NCI-H146 treated with DMSO at 0.1 percent for 48 hours (cell line): ENCODE measurements around the gene IFT52.

Source experiments
- DNase-seq: peaks from one replicate; lab custom pipeline; 2025; ENCODE audit not compliant: unreplicated experiment; lab: John Stamatoyannopoulos, UW

Gene IFT52, protein sequence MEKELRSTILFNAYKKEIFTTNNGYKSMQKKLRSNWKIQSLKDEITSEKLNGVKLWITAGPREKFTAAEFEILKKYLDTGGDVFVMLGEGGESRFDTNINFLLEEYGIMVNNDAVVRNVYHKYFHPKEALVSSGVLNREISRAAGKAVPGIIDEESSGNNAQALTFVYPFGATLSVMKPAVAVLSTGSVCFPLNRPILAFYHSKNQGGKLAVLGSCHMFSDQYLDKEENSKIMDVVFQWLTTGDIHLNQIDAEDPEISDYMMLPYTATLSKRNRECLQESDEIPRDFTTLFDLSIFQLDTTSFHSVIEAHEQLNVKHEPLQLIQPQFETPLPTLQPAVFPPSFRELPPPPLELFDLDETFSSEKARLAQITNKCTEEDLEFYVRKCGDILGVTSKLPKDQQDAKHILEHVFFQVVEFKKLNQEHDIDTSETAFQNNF

DNA sequence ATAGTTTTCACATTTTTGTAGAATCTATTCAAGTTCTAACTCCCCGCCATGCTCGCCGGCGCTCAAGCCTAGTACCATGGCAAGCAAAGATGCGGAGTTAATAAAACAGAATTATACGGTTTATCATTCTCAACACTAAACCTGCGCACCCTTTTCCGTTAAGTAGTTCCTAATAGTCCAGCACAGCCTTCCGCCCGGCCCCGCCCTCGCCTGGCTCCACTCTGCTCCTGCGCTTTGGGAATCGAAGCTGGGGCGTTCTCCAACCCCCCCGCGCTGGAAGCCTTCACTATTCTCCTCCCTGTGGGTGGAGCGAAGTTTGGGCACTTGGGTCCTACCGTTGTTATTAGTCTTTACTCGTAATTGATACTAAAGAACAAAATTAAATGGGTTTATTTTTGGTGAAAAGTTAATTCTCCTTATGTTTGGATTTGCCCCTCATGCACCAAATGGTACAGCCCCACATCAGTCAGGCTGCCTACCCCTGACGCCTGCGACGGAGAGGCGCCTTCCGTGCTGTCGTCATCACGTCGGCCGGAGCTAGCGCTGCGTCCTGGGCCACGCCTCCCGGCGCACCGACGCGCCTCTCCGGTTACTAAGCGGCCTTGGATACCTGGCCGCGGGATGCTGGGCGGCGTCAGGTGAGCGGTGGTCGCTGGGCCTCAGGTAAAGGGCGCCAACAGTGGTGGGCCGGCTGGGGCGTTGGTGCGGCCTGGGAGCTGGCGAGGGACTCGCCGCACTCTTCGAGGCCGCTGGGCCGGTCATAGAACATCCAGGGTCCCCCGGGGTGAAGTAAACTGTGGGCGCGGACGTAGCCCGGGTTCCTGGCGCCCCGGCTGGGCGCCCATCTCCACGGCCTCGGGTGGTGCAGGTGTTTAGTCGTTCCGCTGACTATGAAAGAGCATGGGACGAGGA lies at the start of gene IFT52:
Gene IFT52, plus strand, starts transcription at position 546 of the 912 bp plus-strand sequence. CDS start 3,762 bp downstream, outside the sequence.
- peak; percentile 96 for DNase-seq

DNA sequence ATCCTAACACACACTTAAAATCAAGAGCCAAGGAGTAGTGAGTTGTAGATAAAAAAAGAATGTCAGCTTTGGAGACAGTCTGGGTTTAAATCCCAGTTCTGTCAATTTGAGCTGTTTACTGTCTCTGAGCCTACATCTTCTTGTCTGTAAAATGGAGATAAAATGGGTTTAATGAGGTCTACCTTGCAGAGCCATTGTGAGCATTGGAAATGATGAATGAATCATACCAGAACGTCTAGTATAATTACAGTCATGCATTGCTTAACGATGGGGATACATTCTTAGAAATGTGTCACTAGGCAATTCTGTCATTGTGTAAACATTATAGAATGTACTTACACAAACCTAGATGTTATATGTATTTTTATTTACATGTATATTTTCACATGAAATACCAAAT lies 49.5 kb upstream of the IFT52 start:
- no peak for DNase-seq

DNA sequence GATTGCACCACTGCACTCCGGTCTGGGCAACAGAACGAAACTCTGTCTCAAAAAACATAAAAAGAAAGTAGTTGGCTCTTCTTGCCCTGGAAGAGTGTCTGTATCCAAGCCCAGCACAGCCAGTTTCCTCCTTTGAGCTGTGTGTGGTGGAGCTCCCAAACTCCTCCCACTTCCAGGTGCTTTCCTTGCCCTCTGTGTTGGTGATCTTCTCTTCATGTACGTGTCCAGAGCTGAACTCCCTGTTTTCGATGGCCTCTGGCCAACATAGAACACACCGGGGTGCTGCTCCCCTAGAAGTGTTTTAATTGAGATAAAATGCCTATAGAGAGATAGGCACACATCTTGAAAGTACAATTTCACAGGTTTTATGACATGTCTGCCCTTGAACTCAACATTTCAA lies 48.6 kb upstream of the IFT52 start:
- DNase-seq = no peak

DNA sequence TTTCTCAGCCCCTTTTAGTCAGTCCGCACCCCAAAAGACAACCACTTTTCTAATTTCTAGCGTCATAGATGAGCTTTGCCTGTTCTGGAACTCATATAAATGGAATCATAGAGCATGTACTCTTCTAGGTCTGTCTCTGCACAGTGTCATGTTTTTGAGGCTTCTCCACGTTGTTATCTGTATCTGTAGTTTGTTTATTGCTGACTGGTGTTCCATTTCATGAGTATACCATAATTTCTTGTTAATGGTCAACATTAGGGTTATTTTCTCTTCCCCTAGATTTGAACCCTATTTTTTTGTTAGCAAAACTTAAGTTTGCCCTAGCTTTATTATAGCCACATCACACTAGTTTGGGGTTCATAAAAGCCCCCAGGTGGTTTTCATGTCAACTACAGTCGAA lies 48.1 kb upstream of the IFT52 start:
- DNase-seq = no peak

DNA sequence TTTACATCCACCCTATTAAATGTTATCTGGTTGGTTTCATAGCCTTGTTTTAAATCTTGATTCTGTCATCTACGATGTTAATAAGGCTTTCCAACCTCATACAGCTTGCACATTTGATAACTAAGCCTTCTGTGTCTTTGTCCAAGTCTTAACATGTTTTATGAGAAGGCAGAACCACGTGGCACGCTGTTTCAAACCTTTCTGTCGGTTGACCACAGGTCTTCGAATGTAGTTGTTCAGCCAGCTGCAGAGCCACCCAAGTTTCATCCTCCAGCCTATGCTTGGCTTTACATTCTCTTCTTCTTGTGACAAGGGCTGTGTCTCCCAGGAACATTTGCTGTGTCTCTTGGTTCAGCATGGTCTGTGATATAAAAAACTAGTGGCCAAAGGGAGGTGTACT lies 47.6 kb upstream of the IFT52 start:
- no peak for DNase-seq

DNA sequence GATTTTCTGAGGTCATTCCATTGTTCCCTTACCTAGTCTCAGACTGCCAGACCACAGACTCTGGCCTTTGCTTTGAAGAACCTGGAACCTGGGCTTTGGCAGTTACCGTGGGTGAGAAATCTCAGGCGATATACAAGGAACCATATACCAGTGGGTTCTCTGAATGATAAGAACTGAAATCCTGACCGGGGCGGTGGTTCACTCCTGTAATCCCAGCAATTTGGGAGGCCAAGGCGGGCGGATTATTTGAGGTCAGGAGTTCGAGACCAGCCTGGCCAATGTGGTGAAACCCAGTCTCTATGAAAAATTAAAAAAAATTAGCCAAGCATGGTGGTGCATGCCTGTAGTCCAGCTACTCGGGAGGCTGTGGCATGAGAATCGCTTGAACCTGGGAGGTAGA lies 46.2 kb upstream of the IFT52 start:
- DNase-seq = no peak

DNA sequence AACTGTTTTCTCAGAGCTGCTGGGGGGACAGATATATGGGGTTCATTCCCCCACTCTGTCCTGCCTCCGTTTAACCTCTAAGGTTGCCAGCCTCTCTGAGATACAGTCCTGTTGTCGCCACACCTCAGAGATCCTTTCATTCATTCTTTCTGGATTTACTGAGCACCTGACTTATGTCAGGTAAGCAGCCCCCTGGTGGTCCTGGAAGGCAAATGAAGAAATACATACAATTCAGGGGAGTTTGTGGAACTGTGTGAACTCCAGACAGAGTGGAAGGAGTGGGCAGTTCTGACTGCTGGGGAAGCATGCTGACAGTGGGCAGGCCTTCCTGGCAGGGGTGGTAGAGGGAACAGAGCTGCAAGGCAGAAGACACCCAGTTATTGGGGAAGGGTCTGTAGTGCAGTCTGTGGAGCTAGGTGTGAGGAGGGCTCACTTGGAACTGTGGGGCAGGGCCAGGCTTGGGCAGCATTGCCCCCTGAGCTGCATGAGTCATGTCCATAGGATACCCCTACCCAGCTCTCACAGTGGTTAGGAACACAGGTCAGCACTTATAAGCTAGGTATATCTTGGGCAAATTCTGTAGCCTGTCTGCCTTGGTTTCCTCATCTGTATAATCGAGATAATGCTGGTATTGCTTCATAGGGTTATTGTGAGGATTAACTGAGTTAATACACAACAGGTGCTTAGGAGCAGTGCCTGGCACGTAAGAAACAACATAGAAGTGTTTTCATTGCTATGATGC lies 44.7 kb upstream of the IFT52 start:
- DNase-seq = no peak

DNA sequence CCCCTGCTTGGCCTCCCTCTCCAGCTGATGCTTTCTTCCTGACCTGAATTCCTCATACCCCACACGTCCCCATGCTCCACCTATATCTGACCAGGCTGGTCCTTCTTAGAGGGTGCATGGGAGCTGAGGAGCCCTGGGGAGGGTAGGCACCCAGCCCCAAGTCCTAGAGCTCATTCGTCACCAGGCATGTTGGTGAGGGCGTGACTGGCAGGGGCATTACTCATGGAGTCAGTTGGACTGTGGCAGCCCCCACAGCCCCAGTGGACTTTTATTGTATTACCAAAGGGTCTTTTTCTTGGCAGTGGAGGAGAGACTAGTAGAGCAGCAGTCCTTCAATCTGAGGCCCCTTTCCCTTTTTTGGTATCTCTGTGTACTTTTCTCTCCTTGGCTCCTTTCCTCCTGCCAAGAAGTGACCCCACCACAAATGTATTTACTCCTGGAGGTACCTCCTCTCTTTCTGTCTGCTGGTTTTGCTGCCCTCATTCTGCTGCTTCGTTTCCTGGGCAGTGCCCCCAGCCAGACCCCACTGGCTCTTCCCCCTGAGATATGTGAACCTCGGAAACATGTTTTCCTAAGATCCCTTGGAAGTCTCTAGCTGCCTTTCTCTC lies 42.4 kb upstream of the IFT52 start:
- DNase-seq = no peak

DNA sequence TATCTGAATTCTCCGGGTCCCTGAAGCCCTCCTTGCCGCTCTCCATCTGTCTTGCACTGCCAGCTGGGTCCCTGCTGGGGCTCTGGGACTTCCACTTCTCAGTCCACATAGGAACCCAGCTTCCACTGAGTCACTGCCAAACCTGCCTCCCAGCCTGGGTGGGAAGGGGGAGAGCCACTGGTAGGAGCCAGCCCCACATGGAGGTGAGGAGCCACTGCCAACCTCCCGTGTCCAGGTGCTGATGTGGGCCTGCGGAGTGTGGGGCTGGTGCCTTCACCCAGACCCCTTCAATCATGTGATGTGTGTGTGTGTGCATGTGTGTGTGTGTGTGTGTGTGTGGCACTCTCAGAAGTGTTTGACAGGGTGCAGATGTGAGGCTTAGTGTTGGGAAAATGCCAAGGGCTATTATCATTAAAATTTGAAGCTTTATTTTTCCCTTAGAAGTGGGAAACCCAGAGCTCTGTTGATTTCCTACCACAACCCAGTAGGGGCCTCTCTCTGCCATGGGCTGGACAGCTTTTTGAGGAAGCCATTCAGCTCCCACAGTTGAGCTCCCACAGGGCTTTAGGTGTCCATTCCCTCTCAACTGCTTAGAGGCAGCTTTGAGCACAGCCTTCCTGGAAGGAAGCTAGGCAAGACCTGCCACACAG lies 41.2 kb upstream of the IFT52 start:
- DNase-seq = no peak

DNA sequence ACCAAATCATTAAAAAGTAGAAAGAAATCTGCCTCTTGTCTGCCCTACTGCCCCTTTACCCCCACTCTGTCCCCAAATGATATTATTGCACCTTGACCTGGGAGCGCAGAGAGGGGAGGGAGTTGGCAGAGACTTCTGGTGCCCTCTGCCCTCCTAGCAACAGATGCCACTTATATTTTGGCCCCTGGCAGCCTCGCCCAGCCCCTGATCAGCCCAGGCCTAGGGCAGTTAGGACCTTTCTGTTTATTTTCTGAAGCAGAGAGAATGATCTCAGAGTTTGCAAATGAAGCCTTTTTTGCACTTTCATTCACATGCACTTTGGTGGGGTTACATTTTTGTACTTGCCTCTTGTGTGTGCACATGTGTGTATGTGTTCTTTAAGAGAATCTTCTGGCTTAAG lies 40.3 kb upstream of the IFT52 start:
- DNase-seq = no peak

DNA sequence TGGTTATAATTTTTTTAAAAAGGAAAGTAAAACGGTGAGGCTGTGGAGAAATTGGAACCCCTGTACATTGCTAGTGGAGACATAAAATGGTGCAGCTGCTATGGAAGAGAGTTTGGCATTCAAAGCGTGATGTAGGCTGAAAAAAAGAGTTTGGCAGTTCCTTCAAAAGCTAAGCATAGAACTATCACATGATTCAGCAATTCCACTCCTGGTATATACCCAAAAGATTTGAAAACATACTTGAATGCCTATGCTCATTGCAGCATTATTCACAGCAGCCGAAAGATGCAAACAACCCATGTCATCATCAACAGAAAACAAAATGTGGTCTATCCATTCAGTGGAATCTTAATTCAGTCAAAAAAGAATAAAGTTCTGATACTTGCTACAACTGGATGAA lies 36.4 kb upstream of the IFT52 start:
- no peak for DNase-seq

DNA sequence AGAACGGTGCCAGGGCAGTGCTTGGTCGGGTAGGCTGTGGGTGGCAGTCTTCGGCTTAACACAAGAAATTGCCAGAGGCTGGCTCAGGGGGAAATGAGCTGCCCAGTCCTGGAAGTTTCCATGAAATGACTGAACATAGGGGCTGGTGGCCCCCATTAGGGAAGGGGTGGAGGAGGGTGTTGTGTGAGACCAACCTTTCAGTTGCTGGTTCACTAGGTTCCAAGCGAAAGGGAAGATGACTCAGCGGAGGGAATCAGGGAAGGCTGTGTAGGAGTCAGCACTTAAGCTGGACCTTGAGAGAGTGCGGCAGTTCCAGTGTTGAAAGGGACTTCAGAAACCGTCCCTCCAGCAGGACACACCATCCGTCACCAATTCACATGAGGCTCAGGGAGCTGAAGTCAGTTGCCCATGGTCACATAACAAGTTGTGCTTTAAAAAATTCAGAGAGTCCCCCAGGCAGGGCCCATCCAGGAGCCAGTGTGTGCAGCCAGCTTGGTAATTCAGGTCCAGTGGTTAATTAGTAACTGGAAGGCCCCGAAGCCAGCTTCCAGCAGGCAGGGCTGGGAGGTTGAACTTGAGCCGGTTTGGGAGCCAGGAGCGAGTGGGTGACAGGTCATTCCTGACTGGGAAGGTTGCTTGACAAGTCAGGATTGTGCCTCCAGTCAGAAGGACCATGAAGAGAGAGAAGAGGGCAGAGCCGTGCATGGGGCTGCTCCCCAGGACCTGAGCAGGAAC lies 32.2 kb upstream of the IFT52 start, which contains the start of gene SGK2:
Gene SGK2, plus strand, starts transcription at position 616 of the 735 bp plus-strand sequence. CDS start 7,469 bp downstream, outside the sequence.
- no peak for DNase-seq

DNA sequence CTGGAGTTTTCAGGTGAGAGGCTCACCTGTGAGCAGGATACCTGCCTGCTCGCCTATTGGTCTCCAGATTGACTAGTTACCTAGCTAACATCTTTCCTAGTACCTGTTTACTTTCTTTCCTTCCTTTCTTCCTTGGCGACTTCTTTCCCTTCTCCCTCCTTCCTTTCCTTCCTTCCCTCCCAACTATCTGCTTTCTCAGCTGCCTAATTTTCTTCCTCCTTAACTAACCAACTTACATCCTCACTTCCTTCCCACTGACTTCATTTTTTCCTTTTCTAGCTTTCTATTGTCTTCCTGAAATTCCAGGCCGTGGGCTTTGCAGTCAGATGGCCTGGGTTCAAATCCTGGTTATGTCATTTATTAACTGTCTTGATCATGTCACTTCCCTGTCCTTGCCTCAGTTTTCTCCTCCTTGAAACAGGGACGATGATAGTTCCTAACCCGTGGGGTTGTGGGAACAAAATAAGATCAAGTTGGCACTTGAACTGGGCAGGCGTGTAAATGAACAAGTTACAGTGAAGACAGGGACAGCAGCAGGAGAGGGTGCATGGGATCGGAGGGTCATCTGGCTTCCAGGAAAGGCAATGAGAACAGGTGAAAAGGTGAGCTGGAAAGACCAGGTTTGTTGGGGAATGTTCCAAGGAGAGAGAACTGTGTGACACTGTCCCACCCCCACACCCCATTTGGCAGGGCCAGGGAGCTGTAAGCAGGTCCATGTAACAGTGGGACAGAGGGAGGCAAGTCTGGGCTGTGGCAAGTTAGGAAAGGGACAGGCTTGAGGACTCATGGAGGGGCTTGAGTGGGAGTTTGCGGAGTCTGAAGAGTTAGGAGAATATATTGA lies 31.4 kb upstream of the IFT52 start:
- no peak for DNase-seq

DNA sequence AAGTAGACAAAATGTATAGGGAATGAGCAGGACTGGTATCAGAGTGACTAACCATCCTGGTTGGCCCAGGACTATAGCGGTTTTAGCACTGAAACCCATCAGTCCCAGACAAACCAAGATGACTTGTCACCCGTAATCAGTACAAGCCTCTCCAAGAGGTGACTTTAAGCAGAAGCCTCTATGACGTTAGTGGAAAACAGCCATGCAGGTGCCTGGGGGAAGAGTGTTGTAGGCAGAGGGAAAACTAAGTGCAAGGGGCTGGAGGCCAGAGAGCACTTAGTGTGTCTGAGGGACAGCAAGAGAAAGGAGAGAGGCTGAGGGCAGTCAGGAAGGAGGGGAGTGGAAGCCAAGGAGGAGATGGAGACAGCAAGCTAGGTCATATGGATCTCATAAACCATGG lies 29.8 kb upstream of the IFT52 start:
- DNase-seq = no peak

DNA sequence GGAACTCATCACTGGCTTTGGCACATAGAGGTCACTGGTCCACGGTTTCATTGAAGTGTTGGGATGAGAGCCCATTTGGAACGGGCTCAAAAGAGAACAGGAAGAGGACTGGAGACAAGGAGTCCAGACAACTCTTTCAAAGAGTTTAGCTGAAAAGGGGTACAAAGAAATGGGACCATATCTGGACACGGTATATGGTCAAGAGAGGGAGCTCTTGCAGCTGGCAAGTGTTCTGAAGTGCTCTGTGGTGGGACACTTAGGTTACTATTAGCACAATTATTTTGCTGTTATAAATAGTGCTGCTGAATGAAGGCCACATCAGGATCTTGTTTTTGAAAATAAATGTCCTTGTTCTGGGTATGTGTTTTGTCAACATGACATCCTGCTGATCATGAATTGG lies 27.3 kb upstream of the IFT52 start:
- DNase-seq = no peak

DNA sequence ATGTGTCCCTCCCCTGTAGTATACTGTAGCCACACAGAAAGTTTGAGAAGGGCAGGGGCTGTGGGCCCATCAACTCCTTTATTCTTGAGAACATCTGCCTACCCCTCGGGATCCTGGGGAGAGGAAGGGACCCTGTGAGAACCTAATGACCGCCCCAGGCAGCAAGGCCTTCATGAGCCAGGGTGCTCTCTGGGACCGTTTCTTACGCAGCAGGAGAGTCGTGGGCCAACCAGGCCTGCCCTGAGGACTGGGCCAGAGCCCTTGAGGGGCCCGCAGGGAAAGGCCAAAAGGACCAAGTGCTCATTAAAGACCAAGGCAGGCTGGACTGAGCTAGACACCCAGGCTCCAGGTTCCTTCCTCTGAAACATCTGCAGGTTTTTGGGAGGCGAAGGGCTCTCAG lies 26.7 kb upstream of the IFT52 start:
- no peak for DNase-seq

DNA sequence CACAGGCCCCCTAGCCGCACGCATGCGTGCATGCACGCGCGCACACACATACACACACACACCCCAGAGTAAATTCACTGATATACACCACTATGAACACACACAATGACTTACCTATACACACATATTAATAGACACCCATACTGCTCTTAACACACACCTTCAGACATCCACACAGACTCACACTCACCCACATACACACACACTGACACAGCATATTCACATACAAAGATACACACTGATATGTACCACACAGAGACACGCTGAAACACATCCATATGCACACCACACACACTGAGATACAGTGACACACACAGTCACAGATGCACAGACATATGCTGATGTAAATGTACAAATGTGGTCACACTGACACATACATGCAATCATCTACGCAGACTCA lies 26.3 kb upstream of the IFT52 start:
- DNase-seq = no peak

DNA sequence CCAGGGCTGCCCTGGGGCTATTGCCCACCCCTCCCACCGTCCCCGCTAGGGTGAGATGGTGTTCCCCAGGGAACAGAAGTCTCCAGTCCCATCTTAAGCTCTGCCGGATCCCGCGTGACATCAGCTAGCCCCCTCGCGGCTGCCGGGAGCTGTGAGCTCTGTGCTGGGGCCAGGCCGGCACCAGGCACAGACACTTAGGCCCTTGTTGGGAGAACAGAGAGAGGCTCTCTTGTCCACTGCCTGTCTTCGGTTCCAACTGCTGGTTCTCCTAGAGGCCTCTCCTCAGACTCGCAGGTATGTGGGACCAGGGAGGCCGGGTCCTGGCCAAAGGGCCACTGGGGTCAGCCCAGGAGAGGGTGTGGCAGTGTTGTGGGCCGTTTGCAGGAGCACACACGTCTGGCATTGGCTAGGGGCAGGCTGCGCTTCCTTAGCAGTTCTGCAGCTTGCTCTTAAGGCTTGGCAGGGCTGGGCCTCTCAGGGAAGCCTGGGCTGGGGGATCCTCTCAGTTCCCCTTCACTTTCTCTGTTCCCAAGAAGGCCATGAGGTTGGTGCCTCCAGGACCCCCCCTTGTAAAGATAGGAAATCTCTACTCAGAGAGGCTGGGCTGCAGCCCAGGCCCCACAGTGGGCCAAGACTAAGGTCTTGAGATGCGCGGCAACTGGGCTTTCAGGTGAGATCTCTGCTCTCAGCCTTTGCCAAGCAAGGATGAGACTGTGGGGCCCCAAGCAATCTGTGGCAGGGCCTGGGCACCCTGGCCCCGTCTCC lies 25.6 kb upstream of the IFT52 start:
- DNase-seq = no peak
